HG02981 (cell line): Measurements from ENCODE around the gene ZSWIM8.
"Not testable (repeated sequence)": the region's sequence is repeated elsewhere in the genome, so short reads cannot be mapped to it uniquely, and the experiment has no call there.

Experiments
- ATAC-seq: cut with Tn5 transposase; IDR thresholded peaks from one replicate; pipeline ENCODE4 v1.9.1; 2021; ENCODE audit warnings: mild to moderate bottlenecking, moderate library complexity; ENCODE audit not compliant: unreplicated experiment

Gene ZSWIM8

GRCh38 chr10:73785211-73785720, at the start of gene ZSWIM8:
TSS of gene ZSWIM8 (plus strand) at chr10:73785606. CDS start at chr10:73785879, 273 bp downstream.
- ATAC-seq: peak; percentile 79

GRCh38 chr10:73740501-73741254, 44.7 kb upstream of the ZSWIM8 start:
- not testable (repeated sequence) for ATAC-seq

GRCh38 chr10:73742454-73742734, 43.0 kb upstream of the ZSWIM8 start:
- no peak for ATAC-seq

GRCh38 chr10:73743327-73743904, 42.0 kb upstream of the ZSWIM8 start:
- ATAC-seq: no peak

- peak; percentile 92 for ATAC-seq
Measured at GRCh38 chr10:73743905-73744663, 41.3 kb upstream of the ZSWIM8 start, which contains the start of gene SEC24C. TSS of gene SEC24C (plus strand) at chr10:73744372. CDS start at chr10:73746833, 2,461 bp downstream.

- ATAC-seq: peak; percentile 23
Measured at GRCh38 chr10:73744664-73744975, 40.8 kb upstream of the ZSWIM8 start.

GRCh38 chr10:73746721-73747120, 38.7 kb upstream of the ZSWIM8 start:
- no peak for ATAC-seq

GRCh38 chr10:73750819-73751218, 34.6 kb upstream of the ZSWIM8 start:
- ATAC-seq: no peak

- ATAC-seq: no peak
Measured at GRCh38 chr10:73756183-73756582, 29.2 kb upstream of the ZSWIM8 start.

- ATAC-seq: no peak
Measured at GRCh38 chr10:73758704-73759511, 26.5 kb upstream of the ZSWIM8 start.

- ATAC-seq: no peak
Measured at GRCh38 chr10:73759512-73760115, 25.8 kb upstream of the ZSWIM8 start.

- ATAC-seq: no peak
Measured at GRCh38 chr10:73761781-73762180, 23.6 kb upstream of the ZSWIM8 start.

GRCh38 chr10:73762915-73763314, 22.5 kb upstream of the ZSWIM8 start:
- no peak for ATAC-seq

- no peak for ATAC-seq
Measured at GRCh38 chr10:73763343-73763742, 22.1 kb upstream of the ZSWIM8 start.

GRCh38 chr10:73765066-73765465, 20.3 kb upstream of the ZSWIM8 start:
- ATAC-seq: no peak

- ATAC-seq: no peak
Measured at GRCh38 chr10:73768881-73769280, 16.5 kb upstream of the ZSWIM8 start.

- no peak for ATAC-seq
Measured at GRCh38 chr10:73769396-73769795, 16.0 kb upstream of the ZSWIM8 start.

GRCh38 chr10:73771722-73772280, 13.6 kb upstream of the ZSWIM8 start:
- no peak for ATAC-seq

- ATAC-seq: peak; percentile 62
Measured at GRCh38 chr10:73772281-73773151, 12.9 kb upstream of the ZSWIM8 start.
